SK-N-MC (cell line): Measurements from ENCODE around the gene ADGRG3.

Experiments
- DNase-seq: peaks from one replicate; pipeline ENCODE4 v3.0.0-alpha.2; 2011; ENCODE audit warnings: low read depth, low spot score
- H3K27ac ChIP-seq: fragments of 200-600 bp; sonication (generic); 2 replicates; pipeline ENCODE4 v1.5.1; 2016; ENCODE audit warnings: mixed run types
- H3K36me3 ChIP-seq: fragments of 200-600 bp; sonication (generic); 2 replicates; pipeline ENCODE4 v1.6.1; 2017; ENCODE audit warnings: antibody characterized with exemption, low read length, mixed read lengths; ENCODE audit not compliant: insufficient read depth
- H3K4me3 ChIP-seq: fragments of 200-600 bp; sonication (generic); 2 replicates; pipeline ENCODE4 v1.5.1; 2016
- H3K9ac ChIP-seq: fragments of 200-600 bp; sonication (generic); 2 replicates; pipeline ENCODE4 v1.8.0; 2017; ENCODE audit warnings: mixed run types, mixed read lengths; ENCODE audit not compliant: insufficient read length
- H3K9me3 ChIP-seq: fragments of 200-600 bp; sonication (generic); 2 replicates; pipeline ENCODE4 v1.6.1; 2017; ENCODE audit warnings: low read depth, mild to moderate bottlenecking, antibody characterized with exemption, low read length, moderate library complexity, mixed read lengths
- EZH2 ChIP-seq: fragments of 200-600 bp; sonication (generic); IDR thresholded peaks from one replicate; pipeline ENCODE4 v1.6.1; 2017; ENCODE audit warnings: antibody characterized with exemption
- FOXP2 ChIP-seq: optimal IDR thresholded peaks from 2 replicates; pipeline ENCODE3; 2011; ENCODE audit warnings: mild to moderate bottlenecking, moderate library complexity; ENCODE audit not compliant: insufficient read depth; ENCODE audit errors: extremely low read length, control extremely low read depth
- POLR2AphosphoS5 ChIP-seq: IDR thresholded peaks from 2 replicates; pipeline ENCODE4 v1.6.1; 2012; ENCODE audit warnings: mild to moderate bottlenecking, low read depth, low read length, borderline replicate concordance

The ADGRG3 gene

DNA sequence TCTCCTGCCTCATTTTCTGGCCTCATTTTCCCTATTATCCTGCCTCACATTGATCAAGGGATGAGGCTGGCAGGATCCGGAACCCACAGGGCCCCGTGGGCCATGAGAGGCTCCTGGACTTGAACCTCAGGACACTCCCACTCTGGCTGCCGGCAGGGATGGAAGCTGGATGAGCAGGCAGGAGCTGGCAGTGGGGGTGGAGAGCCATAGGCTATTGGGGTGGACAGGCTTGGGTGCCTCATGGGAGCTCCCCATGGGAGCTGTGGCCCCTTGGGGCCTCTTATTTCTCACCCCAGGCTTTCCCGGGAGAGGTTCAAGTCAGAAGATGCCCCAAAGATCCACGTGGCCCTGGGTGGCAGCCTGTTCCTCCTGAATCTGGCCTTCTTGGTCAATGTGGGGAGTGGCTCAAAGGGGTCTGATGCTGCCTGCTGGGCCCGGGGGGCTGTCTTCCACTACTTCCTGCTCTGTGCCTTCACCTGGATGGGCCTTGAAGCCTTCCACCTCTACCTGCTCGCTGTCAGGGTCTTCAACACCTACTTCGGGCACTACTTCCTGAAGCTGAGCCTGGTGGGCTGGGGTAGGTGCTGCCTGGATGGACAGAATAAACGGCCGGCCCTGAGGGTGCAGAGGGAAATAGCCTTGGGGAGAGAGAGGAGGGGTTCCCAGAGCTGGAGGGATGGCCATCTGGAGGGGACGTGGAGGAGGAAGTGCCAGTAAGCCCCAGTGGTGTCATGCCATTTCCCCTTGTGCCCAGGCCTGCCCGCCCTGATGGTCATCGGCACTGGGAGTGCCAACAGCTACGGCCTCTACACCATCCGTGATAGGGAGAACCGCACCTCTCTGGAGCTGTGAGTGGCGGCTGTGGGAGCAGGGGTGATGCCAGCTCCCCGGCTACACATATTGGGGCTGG is 15.8 kb downstream of the ADGRG3 start:
- H3K9me3 ChIP-seq, result no peaks in the 10 kb centered on the region
- no peak overlapping the region for H3K9ac ChIP-seq
- no peak overlapping the region for H3K4me3 ChIP-seq
- TF ChIP-seq POLR2AphosphoS5 (no peak), FOXP2 (no peak), EZH2 (no peak)
- no peaks in the 10 kb centered on the region for H3K36me3 ChIP-seq
- no peak for DNase-seq
- H3K27ac ChIP-seq, result no peak overlapping the region

DNA sequence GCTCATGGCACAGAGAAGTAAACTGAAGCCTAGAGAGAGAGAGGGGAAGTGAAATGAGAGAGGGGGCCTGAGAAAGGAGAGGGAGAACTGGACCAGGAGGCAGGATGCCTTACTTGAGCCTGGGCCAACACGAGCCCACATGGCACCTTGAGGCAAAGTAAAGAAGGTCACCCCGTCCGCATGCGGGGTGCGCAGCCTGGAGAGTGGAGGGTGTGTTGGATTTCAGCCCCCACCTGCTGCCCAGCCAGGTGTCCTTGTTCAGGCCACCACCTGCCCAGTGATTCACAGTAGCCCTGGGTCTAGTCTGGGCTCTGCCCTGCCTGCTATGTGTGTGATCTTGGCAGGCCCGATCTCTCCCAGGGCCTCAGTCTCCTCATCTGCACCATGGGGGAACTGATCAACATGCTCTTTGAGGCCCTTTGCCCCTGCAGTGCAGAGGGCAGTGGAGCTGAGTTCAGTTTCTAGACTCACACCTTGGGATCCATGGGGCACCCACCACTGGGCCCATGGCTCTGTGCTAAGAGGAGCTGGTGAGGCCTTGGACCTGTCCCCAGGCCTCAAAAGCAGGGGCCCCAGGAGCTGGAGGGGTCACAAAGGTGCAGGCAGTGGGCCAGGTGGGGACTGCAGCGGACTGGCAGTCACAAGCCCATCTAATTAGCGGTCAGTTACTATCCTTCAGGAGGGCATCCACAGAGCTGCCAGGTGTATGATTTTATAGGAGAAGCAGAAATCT is 16.7 kb downstream of the ADGRG3 start:
- H3K27ac ChIP-seq, result no peak overlapping the region
- TF ChIP-seq POLR2AphosphoS5 (no peak), FOXP2 (no peak), EZH2 (no peak)
- no peak overlapping the region for H3K9ac ChIP-seq
- no peak for DNase-seq
- H3K4me3 ChIP-seq, result no peak overlapping the region
- H3K36me3 ChIP-seq, result no peaks in the 10 kb centered on the region
- no peaks in the 10 kb centered on the region for H3K9me3 ChIP-seq

DNA sequence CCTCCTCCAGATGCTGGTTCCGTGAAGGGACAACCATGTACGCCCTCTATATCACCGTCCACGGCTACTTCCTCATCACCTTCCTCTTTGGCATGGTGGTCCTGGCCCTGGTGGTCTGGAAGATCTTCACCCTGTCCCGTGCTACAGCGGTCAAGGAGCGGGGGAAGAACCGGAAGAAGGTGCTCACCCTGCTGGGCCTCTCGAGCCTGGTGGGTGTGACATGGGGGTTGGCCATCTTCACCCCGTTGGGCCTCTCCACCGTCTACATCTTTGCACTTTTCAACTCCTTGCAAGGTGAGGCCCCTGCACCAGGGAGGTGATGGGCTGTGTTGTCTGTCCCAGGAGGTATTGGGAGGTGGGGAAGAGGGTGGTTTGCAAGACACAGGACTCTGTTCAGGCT is 17.5 kb downstream of the ADGRG3 start:
- no peak overlapping the region for H3K9ac ChIP-seq
- no peak overlapping the region for H3K4me3 ChIP-seq
- no peak for TF ChIP-seq EZH2
- no peak for TF ChIP-seq POLR2AphosphoS5
- TF ChIP-seq FOXP2, result no peak
- H3K9me3 ChIP-seq, result no peaks in the 10 kb centered on the region
- H3K27ac ChIP-seq, result no peak overlapping the region
- H3K36me3 ChIP-seq, result no peaks in the 10 kb centered on the region
- no peak for DNase-seq

DNA sequence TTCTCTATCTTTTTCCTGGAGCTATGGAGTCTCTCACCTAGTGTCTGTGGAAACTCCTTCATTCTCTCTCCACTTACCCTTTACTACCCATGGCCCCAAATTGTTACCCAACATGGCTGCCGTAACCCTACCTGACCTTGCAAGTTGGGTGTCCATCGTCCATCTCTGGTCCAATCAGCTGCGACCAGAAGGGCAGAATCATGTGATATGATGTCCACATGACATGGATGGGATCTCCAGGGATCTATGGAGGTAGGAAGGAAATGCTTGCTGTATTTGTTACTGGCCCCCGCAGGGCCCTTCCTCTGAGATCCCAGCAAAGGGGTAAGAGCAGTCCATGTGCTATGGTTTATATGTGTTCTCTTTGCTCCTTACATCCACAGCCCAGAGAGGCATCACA is 18.5 kb downstream of the ADGRG3 start:
- no peak overlapping the region for H3K4me3 ChIP-seq
- no peak overlapping the region for H3K27ac ChIP-seq
- no peaks in the 10 kb centered on the region for H3K9me3 ChIP-seq
- H3K9ac ChIP-seq, result no peak overlapping the region
- TF ChIP-seq EZH2 (no peak), POLR2AphosphoS5 (no peak), FOXP2 (no peak)
- DNase-seq, result no peak
- no peaks in the 10 kb centered on the region for H3K36me3 ChIP-seq

DNA sequence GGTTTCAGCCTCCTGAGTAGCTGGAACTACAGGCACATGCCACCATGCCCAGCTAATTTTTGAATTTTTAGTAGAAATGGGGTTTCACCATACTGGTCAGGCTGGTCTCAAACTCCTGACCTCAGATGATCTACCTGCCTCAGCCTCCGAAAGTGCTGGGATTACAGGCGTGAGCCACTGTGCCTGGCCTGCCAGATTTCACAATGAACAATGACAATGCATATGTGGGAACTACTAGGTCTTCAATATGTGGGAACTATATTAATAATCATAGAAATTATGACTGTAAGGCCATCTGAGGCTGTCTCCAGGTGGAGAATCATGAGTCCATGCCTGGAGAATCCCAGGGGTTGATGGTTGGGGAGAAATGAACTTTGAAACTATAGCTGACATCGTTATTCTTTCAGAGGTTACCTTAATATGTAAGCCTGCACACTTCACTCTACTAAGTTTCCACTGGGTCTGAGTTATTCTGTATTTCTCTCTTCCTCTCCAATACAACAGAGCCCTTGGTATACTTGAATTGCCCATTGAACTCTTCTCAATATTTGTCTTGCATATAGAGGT is 19.3 kb downstream of the ADGRG3 start:
- Histone ChIP-seq H3K27ac (no peak overlapping the region), H3K36me3 (no peaks in the 10 kb centered on the region), H3K9ac (no peak overlapping the region), H3K9me3 (no peaks in the 10 kb centered on the region), H3K4me3 (no peak overlapping the region)
- no peak for DNase-seq
- TF ChIP-seq POLR2AphosphoS5 (no peak), EZH2 (no peak), FOXP2 (no peak)

DNA sequence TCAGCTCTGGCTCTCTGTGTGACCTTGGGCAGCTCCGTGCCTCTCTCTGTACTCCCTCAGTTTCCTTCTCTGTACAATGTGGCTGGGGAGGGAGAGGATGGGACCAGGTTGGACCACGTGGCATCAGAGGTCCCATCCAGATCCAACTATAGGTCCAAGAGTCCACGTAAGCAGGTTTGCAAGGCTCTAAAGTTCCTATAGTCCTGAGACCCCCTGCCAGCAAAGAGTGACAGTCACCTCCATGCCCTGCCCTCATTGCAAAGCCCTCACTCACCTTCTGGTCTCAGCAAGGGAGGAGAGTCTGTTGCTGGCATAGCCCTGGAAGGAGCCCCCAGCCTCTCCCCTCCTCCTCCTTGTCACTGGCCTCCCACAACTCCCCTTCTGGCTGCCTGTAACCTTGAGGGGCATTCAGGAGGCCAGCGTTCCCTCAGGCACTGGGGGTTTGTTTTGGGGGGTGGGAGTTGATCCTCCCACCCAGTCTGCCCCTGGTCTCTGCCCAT is 20.4 kb downstream of the ADGRG3 start:
- Histone ChIP-seq H3K9me3 (no peaks in the 10 kb centered on the region), H3K4me3 (no peak overlapping the region), H3K9ac (no peak overlapping the region), H3K27ac (no peak overlapping the region), H3K36me3 (no peaks in the 10 kb centered on the region)
- no peak for TF ChIP-seq EZH2
- no peak for DNase-seq

DNA sequence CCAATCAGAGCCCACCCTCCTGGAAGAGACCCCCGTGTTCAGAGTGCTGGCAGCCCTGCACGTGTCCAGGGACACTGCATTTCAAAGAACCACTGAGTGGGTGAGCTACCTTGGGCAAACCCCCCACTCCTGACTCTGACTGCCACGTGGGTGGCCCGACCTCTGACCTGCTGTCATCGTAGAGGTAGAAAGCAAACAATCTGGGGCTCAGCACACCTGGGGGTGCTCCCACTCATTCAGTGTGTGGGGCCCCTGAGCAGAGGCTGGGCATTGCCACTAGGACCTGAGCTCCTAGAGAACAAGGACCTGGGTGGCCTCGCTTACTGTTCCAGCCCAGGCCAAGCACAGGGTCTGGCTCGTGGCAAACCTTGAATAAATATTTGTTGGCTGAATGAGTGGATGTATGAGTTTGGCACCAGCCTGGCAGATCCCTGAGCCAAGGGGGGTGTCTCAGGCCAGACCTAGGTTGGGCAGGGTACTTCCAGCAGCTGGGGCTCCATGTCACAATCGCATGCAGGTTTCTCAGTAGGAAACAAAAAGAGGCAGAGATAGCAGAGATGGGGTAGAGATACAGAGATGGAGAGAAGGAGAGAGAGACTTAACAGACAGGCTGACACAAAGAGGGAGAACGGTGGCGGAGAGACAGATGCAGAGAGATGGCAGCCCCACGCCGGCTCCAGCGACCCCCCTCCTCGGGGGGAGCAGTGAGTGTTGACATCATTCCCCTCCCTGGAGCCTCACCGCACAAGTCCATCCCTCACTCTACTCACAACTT is 21.1 kb downstream of the ADGRG3 start:
- no peak overlapping the region for H3K27ac ChIP-seq
- no peak for TF ChIP-seq POLR2AphosphoS5
- TF ChIP-seq EZH2, result no peak
- TF ChIP-seq FOXP2, result no peak

DNA sequence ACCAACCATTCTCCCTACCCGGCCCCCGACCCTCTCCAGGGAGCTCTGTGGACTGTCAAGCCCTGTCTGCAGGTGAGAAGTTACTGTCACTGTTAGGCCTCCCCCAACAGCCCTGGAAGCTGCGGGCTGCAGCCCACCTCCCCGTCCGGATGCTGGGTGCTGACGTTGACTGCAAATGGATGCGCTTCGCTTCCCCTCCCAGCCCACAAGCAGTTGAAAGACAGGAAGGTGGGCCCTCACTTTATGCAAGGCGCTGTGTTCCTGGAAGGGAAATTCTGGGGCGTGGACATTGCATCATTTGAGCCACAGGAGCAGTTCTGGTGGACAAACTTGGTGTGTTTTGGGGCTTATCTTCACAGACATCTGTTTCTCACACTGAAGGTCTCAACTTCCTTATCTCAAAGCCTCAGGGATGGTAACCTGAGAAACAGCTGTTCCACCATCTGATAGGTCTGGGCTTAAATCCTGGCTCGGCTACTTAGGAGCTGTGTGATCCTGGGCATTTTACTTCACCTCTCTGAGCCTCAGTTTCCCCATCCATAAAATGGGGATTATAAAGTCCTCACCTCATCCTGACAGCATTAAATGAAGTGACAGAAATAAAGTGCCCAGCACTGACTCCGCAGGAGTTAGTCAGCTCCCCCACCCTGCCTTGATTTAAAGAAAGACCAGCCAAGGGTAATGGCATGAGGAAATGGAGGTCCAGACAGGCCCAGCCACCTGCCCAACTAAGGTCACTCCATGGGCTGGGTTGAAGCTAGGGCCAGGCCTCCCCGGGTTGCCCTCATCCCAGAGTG is 21.9 kb downstream of the ADGRG3 start:
- no peak for DNase-seq
- no peak overlapping the region for H3K4me3 ChIP-seq
- H3K36me3 ChIP-seq, result no peaks in the 10 kb centered on the region
- no peak overlapping the region for H3K27ac ChIP-seq
- H3K9me3 ChIP-seq, result no peaks in the 10 kb centered on the region
- TF ChIP-seq POLR2AphosphoS5 (no peak), FOXP2 (no peak), EZH2 (no peak)
- no peak overlapping the region for H3K9ac ChIP-seq

More for the DNA sequence above, 21.1 kb downstream of the ADGRG3 start:
- no peaks in the 10 kb centered on the region for H3K36me3 ChIP-seq
- H3K9me3 ChIP-seq, result no peaks in the 10 kb centered on the region
- no peak overlapping the region for H3K4me3 ChIP-seq
- H3K9ac ChIP-seq, result no peak overlapping the region
- DNase-seq, result no peak
